ENCODE results near the gene TGOLN2. TPM values are rescaled to one million over a fixed set of nuclear protein-coding genes. Genes with fewer than 3 reads are reported as not detected.

TGOLN2 gene
- total and polyA plus RNA-seq, 2 donors (not counting 3 experiments of a cell fraction or from before 2014, with no cell fraction given): 112 to 140 TPM

DNA sequence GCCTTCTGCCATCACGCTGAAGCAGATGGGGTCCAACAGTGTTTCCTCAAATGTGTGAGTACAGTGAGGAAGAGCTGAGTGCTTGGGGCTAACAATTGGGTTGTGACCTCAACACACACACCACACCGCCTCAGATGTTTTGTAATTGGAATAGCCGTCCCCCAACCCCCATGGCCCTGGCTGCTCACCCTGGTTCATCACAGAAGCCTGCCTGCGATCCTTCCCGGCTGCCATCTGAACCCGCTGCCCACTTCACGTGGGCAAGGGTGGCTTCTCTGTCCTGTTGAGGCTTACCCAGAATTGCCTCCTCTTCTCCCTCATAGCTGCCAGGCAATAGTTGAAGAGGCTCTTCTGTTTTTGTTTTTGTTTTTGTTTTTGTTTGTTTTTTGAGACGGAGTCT, 44.1 kb downstream of the TGOLN2 start:
- intact Hi-C loops (cut with micrococcal nuclease) (loop anchor here (2.0 kb wide), 2 partner anchors 43 to 103 kb away; no protein-coding TSS in a partner anchor), dilution Hi-C loops (cut with MboI; ENCODE audit: extremely low pct_ligation_motif_present, low sequenced_read_pairs) (no loop called here)
- BruUV-seq (replicated peaks): no TSS peak
- POLR2A ChIA-PET: no interaction called here
- FAIRE-seq (no peak), DNase-seq (ENCODE audit: low read depth, low spot score) (no peak)
- no peak overlapping the region for H3K4me2 ChIP-seq (ENCODE audit: insufficient read depth, low read length)
- no peak overlapping the region for H3K9ac ChIP-seq (replicated peaks; ENCODE audit: extremely low read depth, insufficient read depth, low read length)
- peaks cover 0 to 1% of the 10 kb centered on the region in 2 experiments for H3K36me3 ChIP-seq (ENCODE audit: control insufficient read depth in 2 of 2, extremely low read depth in 1 of 2, insufficient read depth in 2 of 2, low read length in 2 of 2)
- H3K4me1 ChIP-seq (ENCODE audit: control insufficient read depth, extremely low read depth, insufficient read depth, low read length): no peaks in the 10 kb centered on the region
- no peaks in the 10 kb centered on the region for H3K9me3 ChIP-seq (replicated peaks; ENCODE audit: control insufficient read depth, insufficient read depth, low read length)
- H3K27ac ChIP-seq (ENCODE audit: insufficient read depth, low read depth, low read length): no peak overlapping the region
- no peaks in the 10 kb centered on the region for H3K79me2 ChIP-seq (ENCODE audit: control insufficient read depth, insufficient read depth, low read length)
- H4K20me1 ChIP-seq (replicated peaks; ENCODE audit: control insufficient read depth, extremely low read depth, insufficient read depth, low read length): no peaks in the 10 kb centered on the region
- no peaks in the 10 kb centered on the region for H3K27me3 ChIP-seq (ENCODE audit: control insufficient read depth in 2 of 2, insufficient read depth in 2 of 2, low read length in 2 of 2)
- H3K9me1 ChIP-seq (replicated peaks; ENCODE audit: control insufficient read depth, extremely low read depth, insufficient read depth, low read length): no peaks in the 10 kb centered on the region
- CTCF ChIA-PET: interaction anchor here (1.0 to 10.3 kb wide), 4 partner anchors 17 to 266 kb away, joined by 3 to 150 read pairs (median 72); partner anchors contain the start of gene TCF7L1
- no peak overlapping the region for H2AFZ ChIP-seq (ENCODE audit: low read depth, low read length)
- no peak overlapping the region for H3K4me3 ChIP-seq (replicated peaks in 1 of 3; ENCODE audit: insufficient read depth in 1 of 3, low read depth in 1 of 3, low read length in 3 of 3)
- TF ChIP-seq JUN (IDR thresholded peaks at IDR 0.05; ENCODE audit: borderline replicate concordance, insufficient read depth, insufficient read length, low read depth) (no peak), EZH2 (IDR thresholded peaks at IDR 0.05; ENCODE audit: borderline replicate concordance, low read depth, low read length, severe bottlenecking) (no peak), POLR2A (IDR thresholded peaks at IDR 0.05; ENCODE audit: low read depth, low read length) (no peak), GATA2 (IDR thresholded peaks at IDR 0.05; ENCODE audit: insufficient read depth, insufficient read length, low read depth, low read length) (no peak), MYC (IDR thresholded peaks at IDR 0.05; ENCODE audit: low read depth, low read length) (no peak), FOS (IDR thresholded peaks at IDR 0.05; ENCODE audit: borderline replicate concordance, insufficient read depth, low read length) (no peak), POLR2AphosphoS5 (IDR thresholded peaks at IDR 0.05; ENCODE audit: insufficient read depth, low read depth, low read length) (no peak)
- TF ChIP-seq, protein P1, sequence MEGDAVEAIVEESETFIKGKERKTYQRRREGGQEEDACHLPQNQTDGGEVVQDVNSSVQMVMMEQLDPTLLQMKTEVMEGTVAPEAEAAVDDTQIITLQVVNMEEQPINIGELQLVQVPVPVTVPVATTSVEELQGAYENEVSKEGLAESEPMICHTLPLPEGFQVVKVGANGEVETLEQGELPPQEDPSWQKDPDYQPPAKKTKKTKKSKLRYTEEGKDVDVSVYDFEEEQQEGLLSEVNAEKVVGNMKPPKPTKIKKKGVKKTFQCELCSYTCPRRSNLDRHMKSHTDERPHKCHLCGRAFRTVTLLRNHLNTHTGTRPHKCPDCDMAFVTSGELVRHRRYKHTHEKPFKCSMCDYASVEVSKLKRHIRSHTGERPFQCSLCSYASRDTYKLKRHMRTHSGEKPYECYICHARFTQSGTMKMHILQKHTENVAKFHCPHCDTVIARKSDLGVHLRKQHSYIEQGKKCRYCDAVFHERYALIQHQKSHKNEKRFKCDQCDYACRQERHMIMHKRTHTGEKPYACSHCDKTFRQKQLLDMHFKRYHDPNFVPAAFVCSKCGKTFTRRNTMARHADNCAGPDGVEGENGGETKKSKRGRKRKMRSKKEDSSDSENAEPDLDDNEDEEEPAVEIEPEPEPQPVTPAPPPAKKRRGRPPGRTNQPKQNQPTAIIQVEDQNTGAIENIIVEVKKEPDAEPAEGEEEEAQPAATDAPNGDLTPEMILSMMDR (IDR thresholded peaks at IDR 0.05; ENCODE audit: extremely low read depth in 1 of 2, insufficient read depth in 1 of 2, low read depth in 1 of 2, low read length in 2 of 2): no peak
- TF ChIP-seq, protein P2, sequence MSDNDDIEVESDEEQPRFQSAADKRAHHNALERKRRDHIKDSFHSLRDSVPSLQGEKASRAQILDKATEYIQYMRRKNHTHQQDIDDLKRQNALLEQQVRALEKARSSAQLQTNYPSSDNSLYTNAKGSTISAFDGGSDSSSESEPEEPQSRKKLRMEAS (IDR thresholded peaks at IDR 0.05; ENCODE audit: insufficient read depth, insufficient read length): no peak

Measured in endothelial cell of umbilical vein (primary cell).